BLaER1 treated with 17β-estradiol and CSF1 and Interleukin-3, amounts not matched to agents 10 nM and 100 nM (cell line): ENCODE measurements around the gene BLCAP.
"Not testable (repeated sequence)": the region's sequence is repeated elsewhere in the genome, so short reads cannot be mapped to it uniquely, and the experiment has no call there.

Experiments
- H3K27ac ChIP-seq, 11 experiments: shearing (Covaris generic); formaldehyde crosslinking; 2 replicates each; pipeline ENCODE4 v1.8.1; 2022
- H3K27me3 ChIP-seq, 11 experiments: shearing (Covaris generic); formaldehyde crosslinking; 2 replicates each; pipeline ENCODE4 v1.8.1; 2022
- H3K36me3 ChIP-seq, 11 experiments: shearing (Covaris generic); formaldehyde crosslinking; 2 replicates each; pipeline ENCODE4 v1.8.1; 2022
- H3K4me1 ChIP-seq, 10 experiments: shearing (Covaris generic); formaldehyde crosslinking; 2 replicates each; pipeline ENCODE4 v1.8.1; 2022
- H3K4me2 ChIP-seq, 11 experiments: shearing (Covaris generic); formaldehyde crosslinking; 2 replicates each; pipeline ENCODE4 v1.8.1; 2022
- H3K4me3 ChIP-seq, 10 experiments: shearing (Covaris generic); formaldehyde crosslinking; 2 replicates each; pipeline ENCODE4 v1.8.1; 2022
- H3K9ac ChIP-seq, 11 experiments: shearing (Covaris generic); formaldehyde crosslinking; 2 replicates each; pipeline ENCODE4 v1.8.1; 2022
- H3K9me3 ChIP-seq, 11 experiments: shearing (Covaris generic); formaldehyde crosslinking; replicated peaks in 1 of 11; 2 replicates each; pipeline ENCODE4 v1.8.1; 2022
- H4K20me1 ChIP-seq, 11 experiments: shearing (Covaris generic); formaldehyde crosslinking; 2 replicates each; pipeline ENCODE4 v1.8.1; 2022
- Cebpa-rat ChIP-seq, 11 experiments: shearing (Covaris generic); IDR thresholded peaks; 2 replicates each; pipeline ENCODE4 v1.8.1; 2022

The BLCAP gene

GRCh38 chr20:37547912-37548311 lies 20.2 kb upstream of the BLCAP start:
- H3K4me2 ChIP-seq = no peak overlapping the region
- H3K27me3 ChIP-seq = no peaks in the 10 kb centered on the region
- no peaks in the 10 kb centered on the region for H3K9me3 ChIP-seq
- H3K4me1 ChIP-seq = peaks cover 0 to 9% (median 0%) of the 10 kb centered on the region in 10 experiments; a peak in 5 of 20 replicates
- H3K4me3 ChIP-seq = no peak overlapping the region
- H3K27ac ChIP-seq = no peak overlapping the region
- H3K9ac ChIP-seq = no peak overlapping the region
- TF ChIP-seq Cebpa-rat (IDR thresholded peaks at IDR 0.05) = no peak
- no peaks in the 10 kb centered on the region; a peak in 1 of 22 replicates for H4K20me1 ChIP-seq
- H3K36me3 ChIP-seq = no peaks in the 10 kb centered on the region

DNA sequence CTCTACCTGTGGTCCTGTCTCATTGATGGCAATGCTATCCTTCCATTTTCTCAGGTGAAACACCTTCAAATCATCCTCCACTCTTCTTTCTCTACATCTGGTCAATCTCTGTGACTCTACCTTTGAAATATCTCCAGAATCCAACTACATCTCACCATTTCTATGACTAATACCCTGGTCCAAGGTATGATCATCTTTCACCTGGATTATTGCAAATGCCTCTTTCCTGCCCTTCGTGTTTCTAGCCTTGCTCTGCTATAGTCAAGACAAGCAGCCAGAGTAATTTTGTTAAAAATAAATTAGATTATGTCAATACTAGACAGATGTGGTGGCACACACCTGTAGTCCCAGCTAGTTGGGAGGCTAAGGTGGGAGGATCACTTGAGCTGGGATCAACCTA lies 17.8 kb upstream of the BLCAP start:
- Histone ChIP-seq H3K4me2 (no peak overlapping the region), H3K27ac (no peak overlapping the region), H4K20me1 (no peaks in the 10 kb centered on the region; a peak in 1 of 22 replicates), H3K36me3 (no peaks in the 10 kb centered on the region), H3K4me3 (no peak overlapping the region), H3K4me1 (peaks cover 0 to 5% (median 0%) of the 10 kb centered on the region in 10 experiments; a peak in 2 of 20 replicates), H3K9me3 (no peaks in the 10 kb centered on the region), H3K9ac (no peak overlapping the region), H3K27me3 (no peaks in the 10 kb centered on the region)
- TF ChIP-seq Cebpa-rat (IDR thresholded peaks at IDR 0.05) = no peak

DNA sequence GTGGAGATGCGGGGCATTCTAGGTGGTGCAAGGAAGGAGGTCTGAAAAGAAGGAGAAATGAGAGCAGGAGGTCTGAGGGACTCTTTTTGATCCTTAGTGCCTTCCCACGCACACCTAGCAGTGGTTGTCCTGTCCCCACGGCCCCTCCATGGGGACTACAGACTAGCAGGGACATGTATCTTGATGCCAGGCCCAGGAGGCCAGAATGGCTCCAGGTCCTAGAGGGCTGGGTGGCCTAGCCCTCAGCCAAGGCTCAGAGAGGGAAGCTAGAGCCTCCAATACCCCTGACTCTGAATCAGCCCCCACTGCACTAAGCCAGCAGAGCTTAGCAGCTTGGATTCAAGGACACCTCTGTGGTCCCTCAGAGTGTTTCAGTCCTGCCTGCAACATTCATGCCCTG lies 16.7 kb upstream of the BLCAP start:
- no peak overlapping the region for H3K4me3 ChIP-seq
- TF ChIP-seq Cebpa-rat (IDR thresholded peaks at IDR 0.05) = no peak
- no peak overlapping the region for H3K27ac ChIP-seq
- no peaks in the 10 kb centered on the region; a peak in 1 of 22 replicates for H4K20me1 ChIP-seq
- no peaks in the 10 kb centered on the region for H3K36me3 ChIP-seq
- no peaks in the 10 kb centered on the region for H3K9me3 ChIP-seq
- peaks cover 0 to 9% (median 0%) of the 10 kb centered on the region in 10 experiments; a peak in 4 of 20 replicates for H3K4me1 ChIP-seq
- no peaks in the 10 kb centered on the region for H3K27me3 ChIP-seq
- no peak overlapping the region for H3K4me2 ChIP-seq
- no peak overlapping the region for H3K9ac ChIP-seq

- Histone ChIP-seq H3K36me3 (no peaks in the 10 kb centered on the region), H3K27ac (no peak overlapping the region), H3K27me3 (no peaks in the 10 kb centered on the region), H3K9me3 (no peaks in the 10 kb centered on the region), H3K4me2 (no peak overlapping the region), H4K20me1 (no peaks in the 10 kb centered on the region; a peak in 1 of 22 replicates), H3K9ac (no peak overlapping the region), H3K4me3 (no peak overlapping the region), H3K4me1 (peaks cover 0 to 9% (median 0%) of the 10 kb centered on the region in 10 experiments; a peak in 4 of 20 replicates)
- TF ChIP-seq Cebpa-rat (IDR thresholded peaks at IDR 0.05) = no peak
Measured at GRCh38 chr20:37543828-37544227, 16.2 kb upstream of the BLCAP start.

DNA sequence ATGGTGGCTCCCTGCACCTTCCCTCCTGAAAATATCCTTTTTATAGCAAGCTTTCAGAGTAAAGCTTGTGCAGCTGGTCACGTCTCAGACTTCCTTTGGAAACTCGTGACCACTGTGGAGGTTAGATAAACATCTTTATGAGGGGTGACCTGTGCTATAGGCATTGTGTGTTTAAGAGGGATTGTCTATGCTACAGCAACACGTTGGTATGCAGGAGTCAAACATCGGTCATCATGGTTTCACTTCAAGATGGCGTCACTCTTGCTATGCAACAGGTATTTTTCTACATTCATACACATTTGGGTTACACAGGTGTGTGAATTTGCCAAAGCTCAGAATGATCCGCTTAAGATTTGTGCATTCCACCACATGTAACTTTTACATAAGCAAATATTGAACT lies 14.6 kb upstream of the BLCAP start:
- TF ChIP-seq Cebpa-rat (IDR thresholded peaks at IDR 0.05) = no peak
- Histone ChIP-seq H3K4me3 (no peak overlapping the region), H3K9ac (no peak overlapping the region), H3K27ac (no peak overlapping the region), H3K36me3 (no peaks in the 10 kb centered on the region), H3K9me3 (no peaks in the 10 kb centered on the region), H4K20me1 (no peaks in the 10 kb centered on the region), H3K4me2 (no peak overlapping the region; a peak in 2 of 22 replicates), H3K4me1 (peaks cover 0 to 9% (median 2%) of the 10 kb centered on the region in 10 experiments; a peak in 4 of 20 replicates), H3K27me3 (no peaks in the 10 kb centered on the region)

GRCh38 chr20:37541326-37541725 lies 13.7 kb upstream of the BLCAP start:
- no peak for TF ChIP-seq Cebpa-rat (IDR thresholded peaks at IDR 0.05)

GRCh38 chr20:37540838-37541237 lies 13.2 kb upstream of the BLCAP start:
- H3K9ac ChIP-seq, H3K4me2 ChIP-seq, H3K4me1 ChIP-seq: not testable (repeated sequence)

More at GRCh38 chr20:37541326-37541725, 13.7 kb upstream of the BLCAP start:
- H3K9ac ChIP-seq = no peak overlapping the region
- H3K36me3 ChIP-seq = no peaks in the 10 kb centered on the region
- H3K27me3 ChIP-seq = no peaks in the 10 kb centered on the region
- H3K4me2 ChIP-seq = no peak overlapping the region
- peaks cover 0 to 9% (median 2%) of the 10 kb centered on the region in 10 experiments; a peak in 4 of 20 replicates for H3K4me1 ChIP-seq
- no peak overlapping the region for H3K27ac ChIP-seq
- H3K4me3 ChIP-seq = no peak overlapping the region
- no peaks in the 10 kb centered on the region for H4K20me1 ChIP-seq
- no peaks in the 10 kb centered on the region for H3K9me3 ChIP-seq

GRCh38 chr20:37540001-37540400 lies 12.3 kb upstream of the BLCAP start:
- no peaks in the 10 kb centered on the region for H3K36me3 ChIP-seq
- H3K4me2 ChIP-seq = no peak overlapping the region
- H3K9me3 ChIP-seq = no peaks in the 10 kb centered on the region
- no peak overlapping the region for H3K4me3 ChIP-seq
- H3K27ac ChIP-seq = no peak overlapping the region
- H3K27me3 ChIP-seq = no peaks in the 10 kb centered on the region
- no peak for TF ChIP-seq Cebpa-rat (IDR thresholded peaks at IDR 0.05)
- H3K9ac ChIP-seq = no peak overlapping the region
- no peaks in the 10 kb centered on the region for H4K20me1 ChIP-seq
- H3K4me1 ChIP-seq = peaks cover 0 to 9% (median 2%) of the 10 kb centered on the region in 10 experiments; a peak in 6 of 20 replicates

More at GRCh38 chr20:37540838-37541237, 13.2 kb upstream of the BLCAP start:
- not testable (repeated sequence) for H3K4me3 ChIP-seq, H3K27me3 ChIP-seq, H3K9me3 ChIP-seq, H4K20me1 ChIP-seq, H3K36me3 ChIP-seq, H3K27ac ChIP-seq

DNA sequence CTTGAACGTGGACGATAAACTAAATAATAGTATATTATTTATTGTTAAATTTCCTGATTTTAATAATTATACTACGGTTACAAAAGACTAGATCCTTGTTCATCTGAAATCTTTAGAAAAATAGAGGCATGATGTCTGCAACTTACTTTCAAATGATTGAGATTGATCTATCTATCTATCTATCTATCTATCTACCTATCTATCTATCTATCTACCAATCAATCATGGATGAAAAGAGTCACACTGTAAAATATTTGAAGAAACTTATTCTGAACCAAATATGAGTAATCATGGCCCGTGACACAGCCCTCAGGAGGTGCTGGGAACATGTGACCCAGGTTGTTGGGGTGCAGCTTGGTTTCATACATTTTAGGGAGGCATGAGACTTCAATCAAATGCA lies 11.7 kb upstream of the BLCAP start:
- H3K27ac ChIP-seq = no peak overlapping the region
- no peaks in the 10 kb centered on the region for H3K36me3 ChIP-seq
- no peak overlapping the region for H3K4me2 ChIP-seq
- no peak for TF ChIP-seq Cebpa-rat (IDR thresholded peaks at IDR 0.05)
- H3K9ac ChIP-seq = no peak overlapping the region
- H3K27me3 ChIP-seq = no peaks in the 10 kb centered on the region
- H3K4me1 ChIP-seq = peaks cover 0 to 11% (median 5%) of the 10 kb centered on the region in 10 experiments; a peak in 9 of 20 replicates
- H3K4me3 ChIP-seq = no peak overlapping the region
- H4K20me1 ChIP-seq = no peaks in the 10 kb centered on the region
- no peaks in the 10 kb centered on the region for H3K9me3 ChIP-seq

DNA sequence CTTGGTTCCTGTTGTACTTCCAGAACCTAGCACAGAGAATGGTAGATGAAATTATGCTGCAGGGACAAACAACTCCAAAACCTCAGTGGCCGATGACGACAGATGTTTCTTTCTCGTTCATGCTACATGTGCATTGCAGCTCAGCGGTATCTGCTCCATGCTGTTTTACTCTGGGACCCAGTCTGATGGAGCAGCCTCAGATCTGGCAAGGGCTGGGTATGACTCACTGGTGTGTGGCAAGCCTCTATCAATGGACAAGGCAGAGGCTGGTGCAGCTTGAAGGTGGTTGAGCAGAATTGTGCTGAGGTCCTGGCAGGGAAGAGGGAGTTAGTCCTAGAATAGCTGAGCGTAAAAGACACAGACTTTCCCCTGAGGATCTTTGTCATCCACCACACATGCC lies 10.3 kb upstream of the BLCAP start:
- Histone ChIP-seq H3K9ac (no peak overlapping the region), H3K4me1 (peaks cover 0 to 23% (median 17%) of the 10 kb centered on the region in 10 experiments; a peak in 16 of 20 replicates), H3K36me3 (no peaks in the 10 kb centered on the region), H4K20me1 (no peaks in the 10 kb centered on the region), H3K27me3 (no peaks in the 10 kb centered on the region), H3K4me2 (no peak overlapping the region), H3K4me3 (no peak overlapping the region), H3K27ac (no peak overlapping the region), H3K9me3 (no peaks in the 10 kb centered on the region)
- TF ChIP-seq Cebpa-rat (IDR thresholded peaks at IDR 0.05) = no peak
